Measurements from ENCODE around the gene SPIN2A. TPM values are rescaled to one million over a fixed set of nuclear protein-coding genes. Genes with fewer than 3 reads are reported as not detected.
"Not testable (repeated sequence)": the region's sequence is repeated elsewhere in the genome, so short reads cannot be mapped to it uniquely, and the experiment has no call there.

The SPIN2A gene
- total and polyA plus RNA-seq, 5 donors: 0.23 to 0.53 (median 0.46) TPM; not detected in 1

DNA sequence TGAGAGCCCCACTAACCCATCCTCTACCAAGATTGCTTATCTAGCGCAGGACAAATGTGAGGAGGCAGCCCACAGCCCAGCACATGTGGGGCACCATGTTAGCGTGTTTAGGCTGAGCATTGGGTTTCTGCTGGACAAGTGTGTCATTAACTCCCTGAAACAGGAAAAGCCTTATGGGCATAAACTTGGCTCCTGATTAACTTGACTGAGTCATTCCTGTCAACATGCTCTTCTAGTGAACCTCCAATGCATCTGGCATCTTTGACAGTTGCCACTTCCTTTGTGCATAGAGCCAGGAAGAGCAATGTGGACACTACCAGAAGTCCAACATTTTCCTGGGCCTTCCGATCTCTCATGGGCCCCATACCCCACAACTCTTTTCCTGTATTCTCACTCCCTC lies 2.5 kb downstream of the SPIN2A start:
- WGBS: 97% methylated on average over 3 of the region's 3 CpGs
- Histone ChIP-seq H3K27ac (ENCODE audit: low read length) (no peak overlapping the region), H3K9me3 (ENCODE audit: control insufficient read depth, low read length) (no peaks in the 10 kb centered on the region), H3K27me3 (ENCODE audit: control insufficient read depth, insufficient read depth) (no peaks in the 10 kb centered on the region), H3K4me1 (ENCODE audit: control insufficient read depth, insufficient read depth, low read length) (no peaks in the 10 kb centered on the region), H3K4me3 (ENCODE audit: low read length) (no peak overlapping the region)
- ATAC-seq (no peak), DNase-seq (no peak)
- intact Hi-C loops (cut with DNase I): no loop called here

DNA sequence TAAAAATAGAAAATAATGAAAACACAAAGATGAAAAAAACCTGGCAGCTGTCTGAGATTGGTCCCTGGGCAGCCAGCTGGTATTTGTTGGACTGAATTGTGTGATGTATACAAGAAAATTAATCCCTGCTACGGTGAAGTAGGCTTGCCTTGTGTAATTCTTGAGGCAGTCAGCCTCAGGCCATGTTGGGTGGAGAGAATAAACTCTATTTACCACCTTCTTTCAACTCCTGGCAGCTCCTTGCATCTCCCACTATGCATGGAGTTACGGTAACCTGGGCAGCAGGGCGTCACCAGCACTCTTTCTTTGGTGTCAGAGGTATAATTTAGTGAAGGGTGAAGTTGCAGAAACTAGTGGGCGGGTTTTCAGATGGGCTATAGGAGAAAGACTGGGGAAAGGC lies 3.5 kb downstream of the SPIN2A start:
- Histone ChIP-seq H3K4me3 (ENCODE audit: low read length) (no peak overlapping the region), H3K27ac (ENCODE audit: low read length) (no peak overlapping the region), H3K4me1 (ENCODE audit: control insufficient read depth, insufficient read depth, low read length) (no peaks in the 10 kb centered on the region), H3K9me3 (ENCODE audit: control insufficient read depth, low read length) (no peaks in the 10 kb centered on the region), H3K27me3 (ENCODE audit: control insufficient read depth, insufficient read depth) (no peaks in the 10 kb centered on the region)
- WGBS: 97% methylated on average over 4 of the region's 4 CpGs
- intact Hi-C loops (cut with DNase I): no loop called here
- no peak for ATAC-seq
- DNase-seq: no peak

DNA sequence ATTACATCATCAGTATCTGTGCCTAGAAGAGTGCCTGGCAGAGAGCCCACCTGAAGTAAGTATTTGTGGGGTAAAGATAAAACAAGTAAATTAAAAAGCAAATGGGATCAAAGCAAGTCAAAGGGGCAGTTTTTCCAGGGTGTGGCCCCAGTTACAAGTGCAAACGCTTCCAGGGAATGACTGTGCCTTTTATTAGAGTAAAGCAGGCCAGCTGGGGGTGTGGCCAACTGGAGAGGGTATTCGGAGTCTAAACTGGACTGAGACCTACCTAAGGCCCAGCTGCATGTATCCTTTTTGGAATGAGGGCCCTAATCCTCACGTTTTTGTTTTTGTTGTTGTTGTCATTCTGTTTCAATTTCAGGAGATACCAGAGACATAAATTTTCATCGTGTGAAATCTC lies 3.9 kb downstream of the SPIN2A start:
- intact Hi-C loops (cut with DNase I); H3K27ac ChIP-seq (ENCODE audit: low read length); H3K4me3 ChIP-seq (ENCODE audit: low read length); DNase-seq; H3K27me3 ChIP-seq (ENCODE audit: control insufficient read depth, insufficient read depth); H3K9me3 ChIP-seq (ENCODE audit: control insufficient read depth, low read length); H3K4me1 ChIP-seq (ENCODE audit: control insufficient read depth, insufficient read depth, low read length): not testable (repeated sequence)
- peak in 1 of 2 donors; percentile 79 for ATAC-seq
- 47% methylated on average over 4 of the region's 4 CpGs for WGBS

DNA sequence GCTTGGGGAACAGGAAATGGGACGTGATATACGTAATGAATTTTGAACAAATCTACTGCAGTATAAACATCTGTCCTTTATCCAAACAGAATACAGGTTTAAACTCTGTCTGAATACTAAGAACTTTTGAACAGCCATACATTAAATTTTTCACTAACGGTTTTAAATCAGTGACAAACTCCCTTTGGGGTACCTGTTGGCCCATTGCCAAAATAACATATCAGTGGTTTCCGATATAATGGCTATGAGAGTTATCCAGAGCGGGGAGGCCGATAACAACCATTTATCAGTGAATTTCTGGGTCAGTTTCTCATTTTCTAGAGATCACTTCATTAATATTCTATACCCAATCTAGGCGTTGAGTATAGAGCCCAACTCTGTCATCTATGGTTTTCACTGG lies 5.2 kb downstream of the SPIN2A start:
- ATAC-seq: no peak
- no peak for DNase-seq
- no peak overlapping the region for H3K27ac ChIP-seq (ENCODE audit: low read length)
- H3K27me3 ChIP-seq (ENCODE audit: control insufficient read depth, insufficient read depth): no peaks in the 10 kb centered on the region
- H3K9me3 ChIP-seq (ENCODE audit: control insufficient read depth, low read length): no peaks in the 10 kb centered on the region
- WGBS: 89% methylated on average over 7 of the region's 7 CpGs
- H3K4me1 ChIP-seq (ENCODE audit: control insufficient read depth, insufficient read depth, low read length): no peaks in the 10 kb centered on the region
- H3K4me3 ChIP-seq (ENCODE audit: low read length): no peak overlapping the region
- intact Hi-C loops (cut with DNase I): no loop called here

DNA sequence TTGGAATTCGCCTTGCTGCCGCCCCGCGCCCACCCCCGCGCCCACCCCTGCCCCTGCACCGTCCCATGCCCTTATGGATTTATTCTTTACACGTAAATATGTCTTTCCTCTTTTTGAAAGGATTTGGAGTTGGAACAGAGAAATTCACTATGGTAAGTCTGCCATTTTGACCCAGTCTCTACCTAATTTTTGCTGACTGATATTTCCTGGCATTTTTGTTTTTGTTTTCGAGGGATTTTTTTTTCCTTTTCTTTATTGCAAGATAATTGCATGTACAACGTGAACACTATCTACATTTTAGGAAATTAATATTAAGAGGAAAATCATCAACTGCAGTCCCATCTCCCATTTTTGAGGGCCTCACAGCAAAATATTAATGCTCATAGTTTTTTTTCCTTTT lies 15.4 kb downstream of the SPIN2A start:
- H3K27me3 ChIP-seq (ENCODE audit: control insufficient read depth, insufficient read depth): no peaks in the 10 kb centered on the region
- intact Hi-C loops (cut with DNase I): no loop called here
- DNase-seq: no peak
- H3K27ac ChIP-seq (ENCODE audit: low read length): no peak overlapping the region
- WGBS: 2% methylated on average over 10 of the region's 10 CpGs
- H3K4me3 ChIP-seq (ENCODE audit: low read length): peak overlapping the region; percentile 92
- no peak for ATAC-seq
- no peaks in the 10 kb centered on the region for H3K4me1 ChIP-seq (ENCODE audit: control insufficient read depth, insufficient read depth, low read length)
- H3K9me3 ChIP-seq (ENCODE audit: control insufficient read depth, low read length): no peaks in the 10 kb centered on the region

DNA sequence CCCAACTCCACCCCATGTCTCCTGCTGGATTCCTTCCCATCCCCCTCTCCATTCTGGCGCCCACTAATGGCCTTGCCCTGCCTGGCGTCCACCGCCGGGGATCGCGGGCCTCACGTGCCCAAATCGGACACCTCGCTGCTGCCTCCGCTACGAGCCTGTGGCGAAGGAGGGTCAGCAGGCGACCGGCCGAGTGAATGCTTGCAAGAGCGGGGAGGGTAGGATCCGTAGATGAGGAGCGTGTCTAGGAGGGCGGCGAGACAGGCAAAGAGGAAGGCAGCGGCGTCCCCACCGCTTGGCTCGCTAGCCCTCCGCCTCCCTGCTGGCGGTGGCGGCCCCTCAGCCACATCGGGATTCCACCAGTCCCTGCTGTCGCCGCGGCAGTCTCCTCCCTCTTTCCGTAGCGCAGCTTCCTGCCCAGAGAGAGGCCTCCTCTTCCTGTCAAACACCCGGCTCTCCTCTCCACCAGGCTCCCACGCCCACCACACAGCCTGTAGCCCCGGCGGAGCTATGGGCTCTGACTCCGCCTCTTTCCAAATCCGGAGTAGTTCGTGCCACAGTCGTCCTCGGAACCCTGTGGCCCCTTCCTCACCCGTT lies 15.9 kb downstream of the SPIN2A start, which contains the start of gene SPIN2B:
Gene SPIN2B (minus strand): TSS at position 387 of the 594 bp plus-strand sequence.
- WGBS: under 1% methylated on average over 38 of the region's 43 CpGs
- intact Hi-C loops (cut with DNase I): no loop called here

DNA sequence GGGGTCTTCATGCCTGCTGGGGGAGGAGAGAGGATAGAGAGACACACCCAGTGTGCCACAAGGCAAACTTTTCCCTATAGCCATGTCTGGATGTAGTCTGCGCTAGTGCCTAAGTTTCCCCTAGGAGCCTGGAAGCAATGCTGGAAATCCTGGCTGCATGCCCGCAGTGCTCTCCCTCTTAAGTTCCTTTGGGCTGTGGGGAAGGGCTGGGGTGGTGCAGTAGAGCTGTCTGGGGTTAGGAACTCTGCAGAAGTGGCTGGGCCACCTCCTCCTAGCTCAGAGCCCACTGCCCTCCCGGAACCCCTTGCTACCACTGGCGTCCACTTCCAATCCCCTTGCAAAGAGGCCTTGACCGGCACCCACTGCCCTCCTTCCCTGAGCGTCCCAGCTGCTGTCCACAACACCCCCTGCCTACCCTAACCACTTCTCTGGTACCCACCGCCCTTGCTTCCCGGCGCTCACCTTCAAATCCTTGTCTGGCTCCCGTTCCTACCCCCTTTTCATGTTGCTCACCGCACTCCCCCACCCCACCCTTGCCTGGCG lies 16.5 kb downstream of the SPIN2A start:
- H3K27me3 ChIP-seq (ENCODE audit: control insufficient read depth, insufficient read depth); H3K9me3 ChIP-seq (ENCODE audit: control insufficient read depth, low read length); intact Hi-C loops (cut with DNase I); H3K4me1 ChIP-seq (ENCODE audit: control insufficient read depth, insufficient read depth, low read length): not testable (repeated sequence)
- peak overlapping the region; percentile 32 for H3K27ac ChIP-seq (ENCODE audit: low read length)
- ATAC-seq (peak; percentile 46 to 76), DNase-seq (peak in 2 of 3 donors; percentile 11 to 37)
- WGBS: 1% methylated on average over 10 of the region's 12 CpGs
- H3K4me3 ChIP-seq (ENCODE audit: low read length): peak overlapping the region; percentile 92

More for the DNA sequence above, 15.9 kb downstream of the SPIN2A start, which contains the start of gene SPIN2B:
- Histone ChIP-seq H3K27ac (ENCODE audit: low read length) (peak within 1 kb of the TSS; percentile 87), H3K4me1 (ENCODE audit: control insufficient read depth, insufficient read depth, low read length) (no peaks in the 10 kb centered on the region), H3K27me3 (ENCODE audit: control insufficient read depth, insufficient read depth) (no peaks in the 10 kb centered on the region), H3K4me3 (ENCODE audit: low read length) (peak within 1 kb of the TSS; percentile 92), H3K9me3 (ENCODE audit: control insufficient read depth, low read length) (no peaks in the 10 kb centered on the region)
- peak; percentile 86 to 93 (median 91) for DNase-seq
- ATAC-seq: peak; percentile 100

DNA sequence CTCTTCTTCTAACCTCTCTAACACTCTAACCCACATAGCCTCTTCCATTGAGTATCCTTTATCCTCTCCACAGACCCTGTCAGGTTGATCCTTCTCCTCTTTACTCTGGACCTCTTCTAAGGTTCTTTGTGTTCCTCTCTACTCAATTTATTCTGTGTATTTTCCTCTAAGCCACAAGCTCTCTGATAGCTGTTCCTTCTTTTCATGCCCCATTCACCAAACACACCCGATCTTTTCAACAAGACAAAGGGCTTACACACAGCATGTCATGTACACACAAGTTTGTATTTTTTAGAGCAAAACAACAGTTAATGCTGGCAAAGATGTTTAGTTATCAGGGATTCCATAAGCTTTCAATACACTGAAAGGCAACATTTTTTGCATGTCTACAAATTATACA lies 17.8 kb downstream of the SPIN2A start:
- intact Hi-C loops (cut with DNase I): no loop called here
- WGBS: 91% methylated on average over 1 of the region's 1 CpG

DNA sequence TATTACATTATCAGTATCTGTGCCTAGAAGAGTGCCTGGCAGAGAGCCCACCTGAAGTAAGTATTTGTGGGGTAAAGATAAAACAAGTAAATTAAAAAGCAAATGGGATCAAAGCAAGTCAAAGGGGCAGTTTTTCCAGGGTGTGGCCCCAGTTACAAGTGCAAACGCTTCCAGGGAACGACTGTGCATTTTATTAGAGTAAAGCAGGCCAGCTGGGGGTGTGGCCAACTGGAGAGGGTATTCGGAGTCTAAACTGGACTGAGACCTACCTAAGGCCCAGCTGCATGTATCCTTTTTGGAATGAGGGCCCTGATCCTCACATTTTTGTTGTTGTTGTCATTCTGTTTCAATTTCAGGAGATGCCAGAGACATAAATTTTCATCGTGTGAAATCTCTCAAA lies 19.6 kb downstream of the SPIN2A start:
- intact Hi-C loops (cut with DNase I): not testable (repeated sequence)
- 64% methylated on average over 4 of the region's 4 CpGs for WGBS

More for the DNA sequence above, 17.8 kb downstream of the SPIN2A start:
- no peaks in the 10 kb centered on the region for H3K27me3 ChIP-seq (ENCODE audit: control insufficient read depth, insufficient read depth)
- H3K9me3 ChIP-seq (ENCODE audit: control insufficient read depth, low read length): no peaks in the 10 kb centered on the region
- H3K4me1 ChIP-seq (ENCODE audit: control insufficient read depth, insufficient read depth, low read length): no peaks in the 10 kb centered on the region
- H3K4me3 ChIP-seq (ENCODE audit: low read length): no peak overlapping the region
- ATAC-seq: no peak
- DNase-seq: no peak
- H3K27ac ChIP-seq (ENCODE audit: low read length): no peak overlapping the region

DNA sequence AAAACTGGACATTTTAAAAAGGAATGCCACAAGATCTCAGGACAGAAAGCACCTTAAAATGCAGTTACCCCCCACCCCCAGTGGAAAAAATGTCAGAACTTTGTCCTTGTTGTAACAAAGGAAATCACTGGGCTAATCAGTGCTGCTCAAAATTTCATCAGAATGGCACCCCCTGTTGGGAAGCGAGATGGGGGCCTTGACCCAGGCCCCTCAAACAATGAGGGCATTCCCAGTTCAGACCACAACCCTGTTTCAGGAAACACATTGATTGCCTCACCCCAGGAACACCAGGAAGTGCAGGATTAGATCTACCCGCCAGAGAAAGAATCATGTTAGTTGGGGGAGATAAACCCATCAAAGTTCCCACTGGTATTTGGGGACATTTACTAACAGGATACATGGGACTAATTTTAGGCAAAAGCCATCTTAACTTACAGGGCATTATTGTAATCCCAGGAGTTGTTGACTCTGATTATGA lies 32.2 kb downstream of the SPIN2A start:
- ATAC-seq (no peak), DNase-seq (no peak)
- no peaks in the 10 kb centered on the region for H3K27me3 ChIP-seq (ENCODE audit: control insufficient read depth, insufficient read depth)
- intact Hi-C loops (cut with DNase I): no loop called here
- H3K9me3 ChIP-seq (ENCODE audit: control insufficient read depth, low read length): no peaks in the 10 kb centered on the region
- H3K4me3 ChIP-seq (ENCODE audit: low read length): no peak overlapping the region
- H3K4me1 ChIP-seq (ENCODE audit: control insufficient read depth, insufficient read depth, low read length): no peaks in the 10 kb centered on the region
- H3K27ac ChIP-seq (ENCODE audit: low read length): no peak overlapping the region
- 63% methylated on average over 2 of the region's 2 CpGs for WGBS

More for the DNA sequence above, 19.6 kb downstream of the SPIN2A start:
- H3K27me3 ChIP-seq (ENCODE audit: control insufficient read depth, insufficient read depth); H3K9me3 ChIP-seq (ENCODE audit: control insufficient read depth, low read length); H3K4me3 ChIP-seq (ENCODE audit: low read length); ATAC-seq; DNase-seq; H3K4me1 ChIP-seq (ENCODE audit: control insufficient read depth, insufficient read depth, low read length); H3K27ac ChIP-seq (ENCODE audit: low read length): not testable (repeated sequence)

DNA sequence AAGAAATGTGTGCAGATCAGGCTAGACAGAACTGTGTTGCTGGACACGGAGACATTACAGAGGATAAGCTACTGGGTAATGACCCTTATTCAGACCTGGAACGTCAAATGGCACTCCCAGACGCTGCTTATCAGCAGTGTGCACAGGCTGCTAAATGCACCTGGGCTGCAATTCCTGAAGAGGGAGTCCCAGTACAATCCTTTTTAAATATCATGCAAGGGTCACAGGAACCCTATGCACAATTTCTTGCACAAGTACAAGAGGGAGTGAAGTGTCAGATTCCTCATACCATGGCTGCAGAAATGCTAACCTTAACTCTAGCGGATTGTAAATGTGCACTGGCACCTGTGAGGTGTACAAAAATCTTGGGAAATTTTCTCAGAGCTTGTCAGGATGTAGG lies 32.8 kb downstream of the SPIN2A start:
- Histone ChIP-seq H3K27ac (ENCODE audit: low read length) (no peak overlapping the region), H3K4me1 (ENCODE audit: control insufficient read depth, insufficient read depth, low read length) (no peaks in the 10 kb centered on the region), H3K4me3 (ENCODE audit: low read length) (no peak overlapping the region), H3K9me3 (ENCODE audit: control insufficient read depth, low read length) (no peaks in the 10 kb centered on the region), H3K27me3 (ENCODE audit: control insufficient read depth, insufficient read depth) (no peaks in the 10 kb centered on the region)
- DNase-seq (no peak), ATAC-seq (no peak)
- 73% methylated on average over 4 of the region's 4 CpGs for WGBS
- intact Hi-C loops (cut with DNase I): no loop called here
